AG20443 (cell line): ENCODE results near the gene TLL2.
A peak's percentile ranks its signal among the peaks of the same experiment; 100 is the strongest.

Experiments used
- DNase-seq: peaks from one replicate; pipeline ENCODE4 v3.0.0; 2012; ENCODE audit warnings: low spot score, mixed read lengths

The TLL2 gene

DNA sequence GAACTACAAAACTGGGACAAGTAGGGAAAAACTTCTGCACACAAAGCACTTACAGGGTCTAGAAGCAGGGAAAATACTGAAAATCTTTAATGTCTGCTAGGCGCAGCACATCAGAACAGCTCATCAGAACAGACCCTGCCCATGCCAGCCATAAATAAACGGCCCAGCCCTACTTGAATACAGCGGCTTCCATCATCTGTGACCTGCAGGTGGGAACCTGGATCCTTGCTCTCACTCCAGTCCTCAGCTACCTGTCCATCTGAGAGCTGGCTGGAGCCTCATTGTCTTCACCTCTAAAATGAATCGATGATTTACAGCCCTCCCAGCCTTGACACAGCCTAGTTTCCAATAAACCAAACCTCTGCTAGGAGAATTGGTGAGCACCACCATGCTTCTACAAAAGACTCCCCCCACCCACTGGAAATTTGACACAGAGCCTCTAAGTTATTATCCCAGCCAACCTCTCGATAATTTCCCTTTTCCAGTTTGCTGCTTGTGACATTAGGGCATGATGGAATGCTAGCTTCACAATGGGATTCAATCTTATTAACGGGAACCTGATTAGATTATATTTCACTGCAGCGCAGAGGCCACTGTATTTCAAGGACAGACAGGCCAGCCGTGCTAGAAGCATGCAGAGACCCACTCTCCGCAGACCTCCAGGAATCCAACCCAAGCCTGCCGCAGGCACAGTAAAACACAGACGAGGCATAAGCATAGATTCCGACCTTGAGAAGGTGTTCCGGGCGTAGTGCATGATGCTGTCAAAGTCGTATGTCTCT lies 93.3 kb downstream of the TLL2 start:
- no peak for DNase-seq

DNA sequence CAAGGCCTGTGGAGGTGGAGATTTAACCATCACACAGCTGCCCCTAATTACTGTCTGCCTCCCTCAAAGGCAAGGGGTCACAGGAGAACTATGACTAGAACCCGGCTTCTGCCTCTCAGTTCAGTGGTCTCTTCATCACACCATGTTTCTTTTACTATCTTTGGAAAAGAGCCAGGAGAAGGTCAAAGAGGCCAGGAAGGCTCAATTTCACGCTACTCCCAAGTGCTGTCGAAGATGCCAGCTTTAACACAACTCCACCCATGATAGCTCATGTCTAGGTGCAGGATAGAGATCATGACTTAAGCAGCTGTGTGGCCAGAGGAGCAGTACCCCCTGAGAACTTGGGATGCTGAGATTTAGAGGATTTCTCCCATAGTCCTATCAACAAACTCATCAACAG lies 94.4 kb downstream of the TLL2 start:
- DNase-seq, result no peak

DNA sequence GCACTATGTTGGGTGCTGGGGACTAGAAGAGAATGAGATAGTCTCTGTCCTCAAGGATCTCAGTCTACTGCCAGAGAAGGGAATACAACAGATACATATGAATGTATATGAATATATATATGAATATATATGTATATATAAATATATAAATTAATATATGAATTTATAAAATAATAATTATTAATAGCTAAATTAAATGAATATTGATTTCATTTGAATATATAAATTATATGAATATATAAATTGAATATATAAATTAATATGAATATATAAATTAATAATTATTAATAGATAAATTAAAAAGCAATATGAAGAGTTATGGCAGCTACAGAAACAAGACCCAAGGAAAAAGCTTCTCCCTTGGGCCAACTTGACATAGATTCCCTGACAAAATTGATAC lies 95.1 kb downstream of the TLL2 start:
- DNase-seq, result no peak

DNA sequence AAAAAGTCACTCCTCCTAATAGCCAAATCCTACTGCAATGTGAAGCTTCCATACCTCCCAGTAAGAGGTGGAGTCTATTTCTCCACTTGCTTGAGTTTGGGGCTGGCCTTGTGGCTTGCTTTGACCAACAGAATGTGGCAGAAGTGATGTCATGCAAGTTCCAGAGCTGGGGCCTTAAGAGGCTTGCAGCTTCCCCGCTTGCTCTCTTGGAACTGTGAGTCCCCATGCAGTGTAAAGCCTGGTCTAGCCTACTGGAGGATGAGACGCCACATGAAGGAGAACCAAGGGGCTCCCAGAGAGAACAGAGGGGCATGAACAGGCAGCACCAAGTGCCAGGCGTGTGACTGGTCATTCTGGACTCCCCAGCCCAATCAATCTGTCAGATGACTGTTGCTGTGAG lies 96.3 kb downstream of the TLL2 start:
- no peak for DNase-seq

DNA sequence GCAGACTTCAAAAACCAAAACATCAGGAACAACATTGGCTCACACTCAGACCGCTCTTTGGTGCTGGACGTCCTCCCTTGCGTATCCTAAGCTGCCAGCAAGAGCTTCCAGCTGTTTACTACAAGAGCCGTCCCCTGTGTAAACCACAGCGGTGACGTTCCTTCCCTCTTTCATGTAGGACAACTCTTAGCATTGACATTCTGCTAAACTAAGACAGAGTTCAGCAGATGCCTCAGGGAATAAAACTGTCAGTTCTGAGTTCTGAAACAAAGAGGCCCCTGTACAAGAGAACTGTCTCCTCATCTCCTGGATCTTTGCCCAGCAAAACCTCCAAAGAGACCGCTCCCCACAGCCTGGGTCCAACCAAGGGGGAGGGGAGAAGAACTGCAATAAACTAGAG lies 97.1 kb downstream of the TLL2 start:
- DNase-seq, result no peak

DNA sequence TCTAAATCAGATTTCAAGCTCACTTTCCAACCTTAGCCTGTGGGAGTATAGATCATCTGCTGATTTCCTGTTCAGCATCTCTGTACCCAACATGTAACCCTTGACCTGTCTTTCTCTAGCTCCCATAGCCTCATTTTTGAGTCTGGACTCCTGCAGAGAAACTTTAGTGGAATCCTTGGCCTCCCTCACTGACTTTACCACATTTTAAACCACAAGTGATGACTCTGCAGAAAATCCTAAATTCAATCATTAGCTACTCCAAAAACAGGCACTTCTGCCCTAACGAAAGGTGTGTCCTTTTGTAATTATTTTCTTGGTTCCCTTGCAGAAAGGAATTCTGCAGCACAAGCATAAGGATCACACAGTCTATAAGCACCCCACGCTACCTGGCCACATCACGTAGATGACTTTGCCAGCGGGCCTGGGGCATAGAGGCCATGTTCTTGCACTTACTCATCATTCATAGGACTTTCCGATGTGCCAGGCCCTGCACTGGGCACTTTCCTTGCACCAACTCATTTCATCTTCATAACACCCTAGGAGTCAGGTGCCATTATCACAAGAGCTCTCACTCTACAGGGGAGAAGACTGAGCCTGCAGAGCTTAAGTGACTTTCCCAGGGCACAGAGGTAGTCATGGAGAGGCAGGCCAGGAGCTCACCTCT lies 97.7 kb downstream of the TLL2 start:
- DNase-seq, result no peak

DNA sequence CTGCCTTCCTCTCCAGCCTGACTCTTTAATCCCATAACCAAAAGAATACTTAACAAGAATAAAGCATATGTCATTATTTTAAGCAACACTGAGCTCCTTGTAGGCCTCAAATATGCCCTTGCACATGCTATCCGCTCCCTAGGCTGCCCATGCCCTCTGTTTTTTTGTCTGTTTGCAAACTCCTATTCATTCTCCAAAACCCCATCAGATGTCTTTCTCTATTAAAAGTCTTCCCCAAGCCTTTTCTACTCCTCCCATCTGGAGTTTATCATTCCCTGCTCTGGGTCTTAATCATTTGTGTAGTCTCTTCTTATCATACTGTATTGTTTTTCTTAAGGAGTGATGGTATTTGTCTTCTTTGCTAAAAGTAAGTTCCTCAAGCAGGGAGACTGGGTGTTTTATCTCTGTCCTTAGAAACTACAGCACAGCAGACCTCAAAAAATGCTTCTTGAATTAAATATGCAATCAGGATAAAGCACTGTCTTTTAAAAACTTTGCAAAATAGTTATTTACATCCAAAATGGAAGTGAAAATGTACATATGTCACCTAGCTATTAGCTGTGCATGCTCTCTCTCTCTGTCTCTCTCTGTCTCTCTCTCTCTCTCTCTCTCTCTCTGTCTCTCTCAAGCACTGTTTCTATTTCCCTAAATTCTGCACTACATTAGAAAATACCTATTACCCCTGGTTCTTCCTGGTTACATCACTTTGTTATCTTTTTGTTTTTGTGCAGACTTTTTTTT lies 98.4 kb downstream of the TLL2 start:
- DNase-seq, result no peak

DNA sequence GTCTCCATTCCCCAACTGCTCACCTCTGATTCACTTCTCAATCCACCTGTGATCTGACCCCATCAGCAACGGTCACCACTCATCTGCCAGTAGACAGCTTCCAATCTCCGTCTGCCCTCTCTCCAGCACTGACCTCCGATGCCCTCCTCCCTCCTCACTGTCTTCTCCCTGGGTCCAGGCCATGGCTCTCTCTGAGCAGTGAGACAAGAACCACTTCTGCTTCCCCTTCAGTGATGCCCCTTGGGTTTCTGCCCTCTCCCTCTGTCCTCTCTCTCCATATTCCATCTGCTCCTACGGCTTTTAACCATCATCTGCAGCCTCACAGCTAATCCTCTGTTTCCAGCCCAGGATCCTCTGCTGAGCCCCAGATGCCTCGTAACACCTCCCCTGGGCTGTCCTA lies 99.4 kb downstream of the TLL2 start:
- DNase-seq, result no peak

DNA sequence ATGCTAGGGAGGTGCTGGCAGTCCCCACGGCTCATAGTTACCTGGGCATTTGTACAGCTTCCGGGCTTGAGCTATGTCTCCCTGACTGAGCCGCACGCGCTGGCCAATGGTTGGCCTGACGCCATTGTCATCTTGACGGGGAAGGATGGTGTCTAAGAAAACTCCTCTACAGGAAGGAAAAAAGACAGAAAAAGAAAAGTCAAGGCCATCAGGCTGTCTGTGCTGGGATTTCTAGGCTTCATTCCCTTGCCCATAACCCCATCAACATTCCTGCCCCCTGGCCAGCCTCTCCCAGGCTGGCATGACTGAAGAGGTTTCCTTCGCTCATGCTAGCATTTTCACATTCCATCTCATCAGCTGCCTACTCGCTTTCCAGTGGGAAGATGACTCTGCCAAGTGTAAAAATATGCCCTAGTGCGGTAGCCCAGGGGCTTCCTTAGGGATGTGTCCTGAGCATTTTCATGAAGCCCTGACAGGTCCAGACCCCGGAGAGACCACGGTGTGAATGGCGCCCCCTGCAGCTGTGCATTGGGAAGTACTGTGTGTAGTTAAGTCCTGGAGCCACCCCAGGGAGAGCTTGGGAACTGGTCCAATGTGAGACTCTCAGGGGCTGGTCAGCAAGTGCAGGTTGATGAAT lies 100.5 kb downstream of the TLL2 start:
- no peak for DNase-seq

DNA sequence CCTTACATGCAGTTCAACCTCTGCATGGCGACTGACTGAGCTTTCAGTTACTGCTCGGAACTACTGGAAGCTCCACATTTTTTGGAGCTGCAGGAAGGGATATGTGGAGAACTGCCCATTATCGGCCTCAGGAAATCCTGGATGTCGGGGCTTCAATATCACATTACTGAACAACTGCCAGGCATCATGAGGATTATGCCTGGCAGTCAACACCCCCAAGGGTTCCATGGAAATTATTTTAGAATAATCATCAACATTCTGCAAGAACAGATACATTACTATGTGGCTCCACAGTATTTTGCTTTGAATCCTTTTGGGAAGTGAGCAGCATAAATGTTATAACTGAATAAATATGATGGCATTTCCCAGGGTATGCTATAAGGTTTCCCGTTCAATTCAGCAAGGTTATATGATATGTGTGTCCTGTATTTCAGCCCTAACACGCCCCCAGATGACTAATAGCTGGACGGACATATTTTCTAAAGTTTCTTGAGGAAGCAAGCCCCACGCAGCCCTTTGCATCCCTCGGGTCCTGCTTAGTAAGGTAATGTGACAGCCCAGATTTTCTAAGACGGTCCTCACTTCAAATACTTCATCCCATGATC lies 101.9 kb downstream of the TLL2 start:
- DNase-seq, result no peak

DNA sequence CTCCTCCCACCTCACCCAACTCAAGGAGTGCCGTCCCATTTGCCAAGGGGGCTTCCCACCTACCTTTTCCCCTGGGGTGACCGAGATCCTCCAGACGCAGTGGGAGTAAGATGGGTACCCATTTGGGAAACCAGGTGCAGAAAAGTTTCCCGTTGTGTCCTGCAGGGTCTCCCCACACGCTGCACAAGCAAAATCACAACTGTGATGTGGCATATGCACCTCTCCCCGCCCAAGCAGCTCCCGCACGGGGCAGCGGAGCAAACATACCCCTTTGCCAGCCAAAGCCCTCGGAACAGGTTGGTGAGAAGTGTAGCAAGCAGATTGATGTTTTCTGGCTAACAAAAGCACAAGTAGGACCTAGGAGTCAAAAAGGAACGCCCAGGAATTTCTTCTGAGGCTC lies 103.4 kb downstream of the TLL2 start:
- DNase-seq, result no peak

DNA sequence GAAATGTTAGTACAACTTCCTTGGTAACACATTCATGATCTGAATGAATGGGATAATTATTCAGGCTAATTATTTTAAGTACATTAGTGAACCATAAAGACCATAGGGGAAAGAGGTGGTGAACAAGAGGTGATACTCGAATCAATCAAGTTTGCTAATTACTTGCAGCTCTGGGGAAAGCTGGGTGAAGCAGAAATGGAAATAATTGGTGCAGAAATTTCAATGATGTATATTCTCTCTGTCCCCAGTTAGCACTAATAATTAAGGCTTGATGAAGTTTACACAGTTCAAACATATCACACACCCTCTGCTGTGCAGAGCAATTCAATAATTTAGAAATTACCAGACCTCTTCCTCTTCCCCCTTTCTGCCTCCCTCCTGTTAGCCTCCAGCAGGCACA lies 105.5 kb downstream of the TLL2 start:
- no peak for DNase-seq

DNA sequence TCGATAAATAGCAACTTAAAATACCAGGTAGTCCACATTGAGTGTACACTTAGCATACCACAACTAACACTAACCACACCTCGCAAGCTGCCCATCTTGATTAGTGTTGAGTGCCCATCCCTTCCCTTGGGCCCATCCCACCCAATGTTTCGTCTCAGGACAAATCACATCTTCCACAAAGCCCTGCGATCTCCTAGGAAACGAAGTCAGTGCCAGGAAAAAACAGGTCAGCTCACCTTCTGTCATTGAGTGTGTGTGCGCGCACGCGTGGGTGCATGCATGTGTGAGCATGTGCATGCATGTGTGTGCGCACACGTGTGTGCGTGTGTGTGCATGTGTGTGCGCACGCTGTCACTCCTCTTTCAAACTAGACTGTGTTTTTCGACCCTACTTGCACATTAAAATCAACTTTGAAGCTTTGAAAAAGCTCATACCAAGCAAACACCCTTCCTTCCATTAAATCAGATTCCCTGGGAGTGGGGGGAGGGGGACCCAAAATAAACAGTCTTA lies 106.1 kb downstream of the TLL2 start:
- no peak for DNase-seq

DNA sequence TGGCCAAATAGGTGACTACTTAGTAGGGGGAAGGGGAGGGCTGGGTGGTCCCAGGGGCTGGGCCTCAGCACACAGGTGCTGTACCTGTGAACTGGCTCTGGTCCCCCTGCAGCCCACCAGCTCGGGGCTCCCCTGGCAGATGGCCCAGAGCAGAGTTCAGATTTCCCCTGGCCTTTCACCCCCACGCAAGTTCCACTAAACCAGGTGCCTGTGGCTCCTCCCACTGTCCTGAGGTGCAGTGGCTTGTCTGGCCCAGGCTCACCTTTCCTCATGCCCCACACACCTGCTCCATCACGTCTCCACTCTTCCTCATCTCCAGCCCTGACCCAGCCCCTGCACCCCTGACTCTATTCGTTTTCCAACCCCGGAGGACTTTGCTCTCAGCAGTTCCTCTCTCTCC lies 107.6 kb downstream of the TLL2 start:
- no peak for DNase-seq

DNA sequence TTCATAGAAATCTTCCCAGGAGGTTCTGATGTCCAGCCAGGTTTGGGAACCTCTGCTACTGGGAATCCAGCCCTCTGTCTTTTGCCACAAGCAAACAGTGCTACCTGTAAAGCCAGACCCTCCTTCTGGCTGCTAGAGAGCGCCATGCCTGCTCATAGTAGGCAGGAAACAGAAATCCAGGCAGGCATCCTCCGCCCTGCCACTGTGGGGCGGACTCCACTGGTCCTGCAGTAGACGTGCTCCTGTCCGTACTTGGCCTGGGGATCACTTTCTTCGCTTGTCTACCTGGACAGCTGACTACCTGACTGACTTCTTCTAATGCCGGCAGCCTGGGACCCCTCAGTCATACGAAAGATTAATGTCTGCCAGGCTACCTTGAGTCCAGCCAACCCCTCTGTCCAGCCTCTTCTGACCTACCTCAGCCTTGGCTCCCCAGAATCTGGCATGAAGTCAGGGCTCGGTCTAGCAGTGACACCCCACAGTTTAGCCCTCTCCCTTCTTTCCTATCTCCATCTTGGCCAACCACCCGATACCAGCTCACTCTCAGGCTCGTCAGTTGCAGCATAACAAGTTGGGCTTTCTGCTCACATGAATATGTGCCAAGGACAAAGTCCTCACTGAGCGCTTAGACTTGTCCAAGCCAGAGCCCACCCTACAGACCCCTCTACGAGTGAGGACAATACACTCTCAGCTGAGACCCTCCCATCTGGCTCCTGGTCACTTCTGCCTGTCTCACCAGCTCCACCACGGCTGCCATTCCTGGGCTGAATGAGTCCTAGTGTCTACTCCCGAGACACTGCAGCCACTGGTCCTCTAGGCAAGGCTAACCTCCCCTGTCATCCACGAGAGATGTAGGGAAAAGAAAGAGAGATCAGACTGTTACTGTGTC lies 111.1 kb downstream of the TLL2 start:
- DNase-seq, result no peak

DNA sequence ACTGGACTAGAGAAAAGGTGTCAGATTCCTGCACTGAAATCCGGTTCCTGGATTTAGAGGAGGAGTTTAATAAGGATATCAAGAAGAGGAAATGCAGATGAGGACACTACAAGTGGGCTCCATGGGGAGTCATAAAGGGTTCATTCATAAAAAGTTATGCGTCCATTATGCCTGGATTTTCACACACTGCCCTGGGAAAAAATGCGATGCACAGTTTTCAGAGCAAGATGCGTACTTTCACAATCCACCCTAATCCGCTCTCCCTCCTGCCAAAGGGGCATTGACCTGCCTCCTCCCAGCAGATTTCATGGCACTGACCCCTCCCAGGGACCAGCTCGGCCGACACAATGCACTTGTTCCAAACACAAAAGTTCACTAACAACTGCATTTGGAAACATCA lies 112.7 kb downstream of the TLL2 start:
- DNase-seq, result no peak

DNA sequence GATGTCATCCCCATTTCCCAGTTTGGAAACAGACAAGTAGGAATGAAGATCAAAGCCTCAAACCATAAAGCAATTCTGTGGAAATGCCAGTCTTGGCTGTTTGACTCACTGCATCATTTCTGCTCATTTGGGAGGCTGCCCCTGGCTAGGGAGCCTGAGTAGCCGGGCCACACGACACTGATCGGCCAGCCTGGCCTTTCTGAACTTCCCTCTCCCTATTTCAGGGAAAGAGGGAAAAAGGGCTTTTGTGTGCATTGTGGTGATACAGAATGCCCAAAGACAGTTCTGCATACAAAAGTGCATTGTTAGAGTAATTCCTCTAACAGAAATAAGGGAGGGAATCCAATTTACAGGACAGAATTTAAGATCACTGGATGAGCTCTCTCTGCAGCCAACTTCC lies 113.3 kb downstream of the TLL2 start:
- DNase-seq, result no peak

DNA sequence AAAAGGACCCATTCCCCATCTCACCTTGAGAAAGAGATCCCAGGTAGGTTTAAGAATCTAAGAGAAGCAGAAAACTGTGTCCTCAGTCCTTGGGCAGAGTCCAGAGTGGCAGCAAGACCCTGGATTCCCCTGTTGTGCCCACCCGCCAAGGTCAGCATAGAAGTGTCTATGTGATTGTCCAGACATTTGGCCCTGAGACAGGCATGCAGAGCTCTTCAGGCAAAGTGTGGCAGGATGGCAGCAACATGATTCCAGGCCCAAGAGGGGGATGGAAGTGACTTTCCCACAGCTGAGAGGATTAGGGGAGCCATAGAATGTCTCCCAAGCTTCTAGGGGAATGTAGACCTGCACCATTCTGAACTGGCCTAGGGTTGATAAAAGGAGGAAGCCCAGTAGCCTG lies 115.8 kb downstream of the TLL2 start:
- DNase-seq, result no peak

DNA sequence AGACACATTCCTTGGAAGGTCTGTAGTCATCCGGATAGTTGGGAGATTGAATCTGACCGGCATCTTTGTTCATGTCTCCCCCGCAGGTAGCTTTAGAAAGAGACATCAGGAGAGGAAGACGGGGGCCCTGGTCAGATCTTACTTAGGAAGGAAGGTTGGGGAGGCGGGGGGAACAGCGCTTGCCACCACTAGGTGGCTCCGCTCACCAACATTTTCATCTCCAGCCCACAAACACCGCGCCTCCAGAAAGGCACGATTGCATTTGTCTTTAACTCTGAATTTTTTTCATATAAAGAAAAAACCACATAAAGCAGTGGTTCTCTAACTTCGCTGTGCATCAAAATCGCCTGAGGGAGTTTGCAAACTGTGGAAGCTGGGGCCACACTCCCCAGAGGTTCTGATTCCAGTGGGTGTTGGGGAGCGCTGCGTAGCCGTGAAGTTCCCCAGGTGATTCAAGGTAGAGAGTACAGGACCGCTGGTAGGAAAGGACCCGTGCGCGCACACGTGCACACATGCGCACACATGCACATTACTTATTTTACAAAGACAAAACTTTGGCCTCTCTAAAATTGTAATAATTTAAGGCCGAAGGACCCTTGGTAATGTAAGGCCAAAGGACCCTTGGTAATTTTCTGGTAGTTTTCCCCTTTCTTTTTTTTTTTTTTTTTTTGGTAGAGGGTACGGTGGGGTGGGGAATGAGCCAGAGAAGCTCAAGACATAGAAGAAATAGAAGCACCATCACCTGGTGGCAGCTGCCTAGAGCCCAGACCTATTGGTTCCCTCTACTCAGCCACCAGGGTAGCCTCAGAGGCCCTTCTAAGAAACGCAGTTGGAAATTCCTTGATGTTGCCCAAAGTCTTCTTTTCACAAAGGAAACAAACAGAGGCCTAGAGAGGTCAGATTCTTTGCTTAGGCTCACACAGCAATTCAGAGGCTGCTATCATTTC lies 117.5 kb downstream of the TLL2 start:
- DNase-seq, result peak; percentile 91

DNA sequence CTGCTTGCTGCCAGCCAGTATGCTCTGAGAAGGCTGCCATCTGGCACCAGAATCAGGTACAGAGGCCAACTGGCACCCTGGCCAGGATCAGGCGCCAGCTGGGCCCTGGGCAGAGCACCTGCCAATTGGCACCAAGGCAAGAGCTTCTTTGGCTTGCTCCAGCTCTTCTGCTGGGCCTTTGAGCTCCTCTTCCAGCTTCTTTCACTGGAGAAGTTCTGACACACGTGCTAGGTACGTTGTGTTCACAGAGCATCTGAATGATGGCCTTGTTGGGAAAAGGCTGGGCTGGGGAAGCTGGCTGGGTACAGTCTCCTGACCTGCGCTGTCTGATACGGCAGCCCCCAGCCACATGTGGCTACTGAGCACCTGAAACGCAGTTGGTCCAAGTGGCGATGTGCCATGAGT lies 123.3 kb downstream of the TLL2 start:
- DNase-seq, result no peak
